Lower leg skin (tissue), 3 donors: ENCODE results near the gene KPNA1.

Experiments
- POLR2A ChIP-seq, 2 donors: fragments of 450-650 bp; IDR thresholded peaks; one replicate each; pipeline ENCODE4 v1.6.1; 2016 to 2017; ENCODE audit warnings: antibody characterized with exemption in 2 of 2, mild to moderate bottlenecking in 1 of 2, moderate library complexity in 1 of 2
- TF ChIP-seq, protein P1 (sequence below), 3 donors: fragments of 450-650 bp; IDR thresholded peaks; one replicate each; pipeline ENCODE4 v1.5.1; 2016; ENCODE audit warnings: antibody characterized with exemption in 3 of 3, mild to moderate bottlenecking in 3 of 3, moderate library complexity in 2 of 3

DNA sequence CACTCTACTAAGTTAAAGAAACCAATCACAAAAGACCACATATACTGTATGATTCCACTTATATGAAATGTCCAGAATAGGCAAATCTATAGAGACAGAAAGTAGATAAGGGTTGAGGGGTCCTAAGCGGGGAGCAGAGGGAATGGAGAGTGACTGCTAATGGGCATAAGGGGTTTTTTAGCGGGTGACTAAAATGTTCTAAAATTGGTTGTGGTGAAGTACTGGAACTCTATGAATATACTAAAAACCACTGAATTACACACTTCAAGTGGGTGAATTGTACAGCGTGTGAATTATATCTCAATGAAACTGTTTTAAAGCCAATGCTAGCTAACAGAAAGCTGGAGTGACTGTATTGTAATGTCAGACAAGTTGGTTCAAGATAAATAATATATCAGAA is 33.3 kb downstream of the KPNA1 start:
- TF ChIP-seq POLR2A (IDR thresholded peaks at IDR 0.05): no peak
- TF ChIP-seq, protein P1, sequence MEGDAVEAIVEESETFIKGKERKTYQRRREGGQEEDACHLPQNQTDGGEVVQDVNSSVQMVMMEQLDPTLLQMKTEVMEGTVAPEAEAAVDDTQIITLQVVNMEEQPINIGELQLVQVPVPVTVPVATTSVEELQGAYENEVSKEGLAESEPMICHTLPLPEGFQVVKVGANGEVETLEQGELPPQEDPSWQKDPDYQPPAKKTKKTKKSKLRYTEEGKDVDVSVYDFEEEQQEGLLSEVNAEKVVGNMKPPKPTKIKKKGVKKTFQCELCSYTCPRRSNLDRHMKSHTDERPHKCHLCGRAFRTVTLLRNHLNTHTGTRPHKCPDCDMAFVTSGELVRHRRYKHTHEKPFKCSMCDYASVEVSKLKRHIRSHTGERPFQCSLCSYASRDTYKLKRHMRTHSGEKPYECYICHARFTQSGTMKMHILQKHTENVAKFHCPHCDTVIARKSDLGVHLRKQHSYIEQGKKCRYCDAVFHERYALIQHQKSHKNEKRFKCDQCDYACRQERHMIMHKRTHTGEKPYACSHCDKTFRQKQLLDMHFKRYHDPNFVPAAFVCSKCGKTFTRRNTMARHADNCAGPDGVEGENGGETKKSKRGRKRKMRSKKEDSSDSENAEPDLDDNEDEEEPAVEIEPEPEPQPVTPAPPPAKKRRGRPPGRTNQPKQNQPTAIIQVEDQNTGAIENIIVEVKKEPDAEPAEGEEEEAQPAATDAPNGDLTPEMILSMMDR (IDR thresholded peaks at IDR 0.05): no peak
